Panc1 (cell line): ENCODE measurements around the gene PTGFR.

Experiments
- POLR2AphosphoS5 ChIP-seq: IDR thresholded peaks from 2 replicates; pipeline ENCODE4 v1.6.1; 2012; ENCODE audit warnings: mild to moderate bottlenecking, low read depth, low read length, moderate library complexity
- SIN3A ChIP-seq: IDR thresholded peaks from 2 replicates; pipeline ENCODE4 v1.6.1; 2012; ENCODE audit warnings: low read depth, mild to moderate bottlenecking, low read length, moderate library complexity, borderline replicate concordance; ENCODE audit not compliant: insufficient read depth
- TCF7L2 ChIP-seq: IDR thresholded peaks from 2 replicates; pipeline ENCODE4 v1.6.1; 2011; ENCODE audit warnings: mild to moderate bottlenecking, low read depth, low read length, inconsistent platforms
- TF ChIP-seq, protein P1 (sequence below): fragments of 450-650 bp; IDR thresholded peaks from 2 replicates; pipeline ENCODE4 v1.5.1; 2017; ENCODE audit warnings: mild to moderate bottlenecking
- TF ChIP-seq, protein P2 (sequence below), 2 experiments: IDR thresholded peaks; 2 replicates each; pipeline ENCODE4 v1.6.1; 2011 to 2012; ENCODE audit warnings: low read depth in 2 of 2, control low read depth in 1 of 2, low read length in 1 of 2, mild to moderate bottlenecking in 1 of 2, moderate library complexity in 1 of 2; ENCODE audit not compliant: insufficient read depth in 1 of 2

DNA sequence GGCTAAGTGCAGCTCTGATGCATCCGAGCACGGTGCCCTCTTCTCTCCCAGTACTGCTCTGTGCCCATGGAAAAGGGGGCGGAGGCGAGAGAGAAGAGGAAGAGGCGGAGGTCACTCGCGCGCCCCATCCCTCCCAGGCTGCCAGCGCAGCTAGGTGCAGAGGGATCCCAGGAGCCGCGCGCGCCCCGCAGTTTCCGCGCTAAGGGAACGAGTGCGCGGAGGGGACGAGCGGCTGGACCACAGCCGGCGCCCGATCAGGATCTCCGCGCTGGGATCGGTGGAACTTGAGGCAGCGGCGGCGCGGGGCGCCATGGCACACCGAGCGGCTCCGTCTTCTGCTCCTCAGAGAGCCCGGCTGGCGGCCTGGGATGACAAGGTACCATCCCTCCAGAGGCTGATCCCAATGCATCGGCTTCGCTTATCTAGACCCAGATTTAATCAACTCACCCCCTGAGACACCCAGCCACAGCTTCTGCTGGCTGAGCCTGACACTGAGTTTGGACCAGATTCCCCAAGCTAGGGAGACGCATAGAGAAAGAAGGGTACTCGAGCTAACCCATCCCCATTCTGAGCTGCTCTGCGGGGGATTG, at the start of gene PTGFR:
- TF ChIP-seq, protein P1, sequence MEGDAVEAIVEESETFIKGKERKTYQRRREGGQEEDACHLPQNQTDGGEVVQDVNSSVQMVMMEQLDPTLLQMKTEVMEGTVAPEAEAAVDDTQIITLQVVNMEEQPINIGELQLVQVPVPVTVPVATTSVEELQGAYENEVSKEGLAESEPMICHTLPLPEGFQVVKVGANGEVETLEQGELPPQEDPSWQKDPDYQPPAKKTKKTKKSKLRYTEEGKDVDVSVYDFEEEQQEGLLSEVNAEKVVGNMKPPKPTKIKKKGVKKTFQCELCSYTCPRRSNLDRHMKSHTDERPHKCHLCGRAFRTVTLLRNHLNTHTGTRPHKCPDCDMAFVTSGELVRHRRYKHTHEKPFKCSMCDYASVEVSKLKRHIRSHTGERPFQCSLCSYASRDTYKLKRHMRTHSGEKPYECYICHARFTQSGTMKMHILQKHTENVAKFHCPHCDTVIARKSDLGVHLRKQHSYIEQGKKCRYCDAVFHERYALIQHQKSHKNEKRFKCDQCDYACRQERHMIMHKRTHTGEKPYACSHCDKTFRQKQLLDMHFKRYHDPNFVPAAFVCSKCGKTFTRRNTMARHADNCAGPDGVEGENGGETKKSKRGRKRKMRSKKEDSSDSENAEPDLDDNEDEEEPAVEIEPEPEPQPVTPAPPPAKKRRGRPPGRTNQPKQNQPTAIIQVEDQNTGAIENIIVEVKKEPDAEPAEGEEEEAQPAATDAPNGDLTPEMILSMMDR: no peak
- TF ChIP-seq, protein P2, sequence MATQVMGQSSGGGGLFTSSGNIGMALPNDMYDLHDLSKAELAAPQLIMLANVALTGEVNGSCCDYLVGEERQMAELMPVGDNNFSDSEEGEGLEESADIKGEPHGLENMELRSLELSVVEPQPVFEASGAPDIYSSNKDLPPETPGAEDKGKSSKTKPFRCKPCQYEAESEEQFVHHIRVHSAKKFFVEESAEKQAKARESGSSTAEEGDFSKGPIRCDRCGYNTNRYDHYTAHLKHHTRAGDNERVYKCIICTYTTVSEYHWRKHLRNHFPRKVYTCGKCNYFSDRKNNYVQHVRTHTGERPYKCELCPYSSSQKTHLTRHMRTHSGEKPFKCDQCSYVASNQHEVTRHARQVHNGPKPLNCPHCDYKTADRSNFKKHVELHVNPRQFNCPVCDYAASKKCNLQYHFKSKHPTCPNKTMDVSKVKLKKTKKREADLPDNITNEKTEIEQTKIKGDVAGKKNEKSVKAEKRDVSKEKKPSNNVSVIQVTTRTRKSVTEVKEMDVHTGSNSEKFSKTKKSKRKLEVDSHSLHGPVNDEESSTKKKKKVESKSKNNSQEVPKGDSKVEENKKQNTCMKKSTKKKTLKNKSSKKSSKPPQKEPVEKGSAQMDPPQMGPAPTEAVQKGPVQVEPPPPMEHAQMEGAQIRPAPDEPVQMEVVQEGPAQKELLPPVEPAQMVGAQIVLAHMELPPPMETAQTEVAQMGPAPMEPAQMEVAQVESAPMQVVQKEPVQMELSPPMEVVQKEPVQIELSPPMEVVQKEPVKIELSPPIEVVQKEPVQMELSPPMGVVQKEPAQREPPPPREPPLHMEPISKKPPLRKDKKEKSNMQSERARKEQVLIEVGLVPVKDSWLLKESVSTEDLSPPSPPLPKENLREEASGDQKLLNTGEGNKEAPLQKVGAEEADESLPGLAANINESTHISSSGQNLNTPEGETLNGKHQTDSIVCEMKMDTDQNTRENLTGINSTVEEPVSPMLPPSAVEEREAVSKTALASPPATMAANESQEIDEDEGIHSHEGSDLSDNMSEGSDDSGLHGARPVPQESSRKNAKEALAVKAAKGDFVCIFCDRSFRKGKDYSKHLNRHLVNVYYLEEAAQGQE (IDR thresholded peaks at IDR 0.05; ENCODE audit: insufficient read depth in 1 of 2, low read depth in 2 of 2, low read length in 1 of 2): no peak
- no peak for TF ChIP-seq POLR2AphosphoS5
- TF ChIP-seq SIN3A: no peak
- no peak for TF ChIP-seq TCF7L2
